K562 (cell line): Measurements from ENCODE around the gene ROBO1. TPM values are rescaled to one million over a fixed set of nuclear protein-coding genes. Genes with fewer than 3 reads are reported as not detected.
A peak's percentile ranks its signal among the peaks of the same experiment; 100 is the strongest.

Experiments used
- ATAC-seq: fragments of 200-7000 bp; cut with Tn5 transposase; 3 replicates; pipeline ENCODE4 v1.9.1; 2020; ENCODE audit warnings: moderate library complexity
- BruUV-seq: library from RNA; stranded (reverse); fragments of 400-500 nt; replicated peaks from 2 replicates; lab custom pipeline; 2021; lab: Mats Ljungman, UMichigan
- CTCF ChIA-PET: fragments of 300-600 bp; formaldehyde crosslinking; extraction: SDS; loops from one replicate; lab custom pipeline; 2021; ENCODE audit warnings: low intra/inter-chr PET ratio; lab: Yijun Ruan, JAX
- POLR2A ChIA-PET: fragments of 300-600, 350-650 bp; sonication (Branson Sonifier 250); formaldehyde crosslinking; extraction: SDS; loops from one replicate; lab custom pipeline; 2021; ENCODE audit warnings: antibody characterized with exemption, inconsistent platforms; lab: Yijun Ruan, JAX
- DNase-seq, 4 experiments: peaks; one replicate each; pipeline versions ENCODE4 v3.0.0 to v3.0.0-alpha.2; 2011 to 2018; ENCODE audit warnings: low spot score in 3 of 4, mixed read lengths in 3 of 4; ENCODE audit errors: extremely low read depth in 1 of 4
- FAIRE-seq: peaks from 2 replicates; lab custom pipeline; 2011; peaks lifted over from hg19 to GRCh38; lab: Jason Lieb, UNC
- H2AFZ ChIP-seq: 2 replicates; pipeline ENCODE4 v1.6.0; 2011; ENCODE audit warnings: low read depth, low read length, control low read depth, inconsistent platforms
- H3K27ac ChIP-seq: fragments of 200-600 bp; 3 replicates; pipeline ENCODE4 v1.8.0; 2011; ENCODE audit warnings: low read depth, mild to moderate bottlenecking, control low read depth, inconsistent platforms, low read length, moderate library complexity, mixed read lengths; ENCODE audit errors: extremely low read depth
- H3K27me3 ChIP-seq, 2 experiments: fragments of 300-600 bp in 1 of 2; 2 replicates in 1 of 2; 3 replicates in 1 of 2; pipeline versions ENCODE4 v1.6.0 to v1.8.0; 2011; ENCODE audit warnings: inconsistent platforms in 2 of 2, low read length in 2 of 2, mild to moderate bottlenecking in 1 of 2, mixed read lengths in 1 of 2, moderate library complexity in 1 of 2; ENCODE audit not compliant: control insufficient read depth in 2 of 2, insufficient read depth in 2 of 2
- H3K36me3 ChIP-seq: fragments of 300-600 bp; 3 replicates; pipeline ENCODE4 v1.8.0; 2011; ENCODE audit warnings: mild to moderate bottlenecking, low read length, inconsistent platforms; ENCODE audit not compliant: control insufficient read depth, insufficient read depth
- H3K4me1 ChIP-seq, 2 experiments: fragments of 200-600 bp in 1 of 2; replicated peaks in 1 of 2; 2 replicates in 1 of 2; 3 replicates in 1 of 2; pipeline versions ENCODE4 v1.5.1 to v1.8.0; 2011; ENCODE audit warnings: inconsistent platforms in 2 of 2, low read length in 2 of 2, mild to moderate bottlenecking in 1 of 2, mixed read lengths in 1 of 2, moderate library complexity in 1 of 2; ENCODE audit not compliant: control insufficient read depth in 2 of 2, insufficient read depth in 2 of 2
- H3K4me2 ChIP-seq: 2 replicates; pipeline ENCODE4 v1.6.1; 2011; ENCODE audit warnings: low read length, control low read depth, inconsistent platforms, mixed read lengths; ENCODE audit not compliant: insufficient read depth
- H3K4me3 ChIP-seq: fragments of 200-600 bp; sonication (generic), shearing (Covaris generic); 2 replicates; pipeline ENCODE4 v1.5.1; 2016; ENCODE audit warnings: control low read depth, inconsistent platforms
- H3K79me2 ChIP-seq: fragments of 200-600 bp; 3 replicates; pipeline ENCODE4 v1.8.0; 2011; ENCODE audit warnings: low read length, inconsistent platforms; ENCODE audit not compliant: control insufficient read depth, insufficient read depth
- H3K9ac ChIP-seq, 2 experiments: 2 replicates each; pipeline versions ENCODE4 v1.6.0 to v1.6.1; 2011; ENCODE audit warnings: low read depth in 2 of 2, low read length in 2 of 2, control low read depth in 1 of 2, inconsistent platforms in 1 of 2, mild to moderate bottlenecking in 1 of 2, mixed read lengths in 1 of 2; ENCODE audit not compliant: insufficient read depth in 1 of 2
- H3K9me1 ChIP-seq: one replicate; pipeline ENCODE4 v1.6.0; 2011; ENCODE audit warnings: inconsistent platforms, mild to moderate bottlenecking, low read length, moderate library complexity; ENCODE audit not compliant: control insufficient read depth, insufficient read depth
- H3K9me3 ChIP-seq: replicated peaks from 2 replicates; pipeline ENCODE4 v1.5.1; 2011; ENCODE audit warnings: low read depth, low read length, inconsistent platforms; ENCODE audit not compliant: control insufficient read depth, insufficient read depth
- H4K20me1 ChIP-seq: replicated peaks from 2 replicates; pipeline ENCODE4 v1.6.1; 2011; ENCODE audit warnings: low read length, inconsistent platforms, mixed read lengths; ENCODE audit not compliant: control insufficient read depth, insufficient read depth
- KAT7 ChIP-seq: sonication (generic); formaldehyde crosslinking; IDR thresholded peaks from 2 replicates; pipeline ENCODE4 v1.8.0; 2022; ENCODE audit warnings: missing genetic modification reagents, mild to moderate bottlenecking, borderline replicate concordance
- MAFF ChIP-seq: IDR thresholded peaks from 2 replicates; pipeline ENCODE4 v1.6.1; 2012; ENCODE audit warnings: low read length, improper control_type of control experiment
- MAFG ChIP-seq: fragments of 450-650 bp; conservative IDR thresholded peaks from 2 replicates; pipeline ENCODE4 v1.6.1; 2016; ENCODE audit warnings: missing genetic modification characterization, missing compliant biosample characterization
- MED1 ChIP-seq: sonication (generic); formaldehyde crosslinking; IDR thresholded peaks from 2 replicates; pipeline ENCODE4 v1.8.1; 2023; ENCODE audit warnings: missing genetic modification reagents, borderline replicate concordance
- NFXL1 ChIP-seq: fragments of 450-650 bp; formaldehyde crosslinking; IDR thresholded peaks from 2 replicates; pipeline ENCODE4 v1.4.0; 2021; ENCODE audit warnings: mild to moderate bottlenecking
- OTX1 ChIP-seq: fragments of 450-650 bp; formaldehyde crosslinking; IDR thresholded peaks from 2 replicates; pipeline ENCODE4 v1.4.0; 2022; ENCODE audit warnings: mild to moderate bottlenecking
- RAD21 ChIP-seq, 2 experiments: fragments of 250-450 bp in 1 of 2; fragments of 450-650 bp in 1 of 2; sonication (Bioruptor Pico) in 1 of 2; formaldehyde crosslinking in 1 of 2; IDR thresholded peaks in 1 of 2; conservative IDR thresholded peaks in 1 of 2; 2 replicates each; pipeline versions ENCODE4 v1.4.0 to v1.8.0; 2020 to 2022; ENCODE audit warnings: mild to moderate bottlenecking in 2 of 2, moderate library complexity in 1 of 2
- SMC3 ChIP-seq: conservative IDR thresholded peaks from 2 replicates; pipeline ENCODE4 v1.6.1; 2011; ENCODE audit warnings: low read depth, low read length, improper control_type of control experiment; ENCODE audit not compliant: insufficient read depth
- TEAD4 ChIP-seq, 2 experiments: sonication (generic) in 1 of 2; formaldehyde crosslinking in 1 of 2; IDR thresholded peaks; 2 replicates each; pipeline versions ENCODE4 v1.6.1 to v1.8.0; 2012 to 2022; ENCODE audit warnings: borderline replicate concordance in 1 of 2, inconsistent platforms in 1 of 2, low read length in 1 of 2, mild to moderate bottlenecking in 1 of 2, missing genetic modification reagents in 1 of 2
- ZC3H11A ChIP-seq: IDR thresholded peaks from 2 replicates; pipeline ENCODE4 v1.6.1; 2012; ENCODE audit warnings: low read depth, low read length, improper control_type of control experiment
- ZNF12 ChIP-seq: sonication (generic); formaldehyde crosslinking; IDR thresholded peaks from 2 replicates; pipeline ENCODE4 v1.4.0; 2020; ENCODE audit warnings: mild to moderate bottlenecking, missing genetic modification reagents
- WGBS: fragments of 100-300 bp; shearing (Covaris generic); methylation state at CpG from one replicate; pipeline ENCODE4 v1.1.6; 2016; ENCODE audit warnings: low coverage, mixed read lengths; ENCODE audit not compliant: insufficient coverage; ENCODE audit errors: missing lambda C conversion rate; 5-methylcytosine and 5-hydroxymethylcytosine counted together
- in situ Hi-C: fragments of 300-500 bp; cut with MboI; formaldehyde crosslinking; loops from 4 replicates; pipeline ENCODE4 v1.15.0; 2018; ENCODE audit warnings: inconsistent platforms, mixed read lengths
- intact Hi-C: fragments of 100-400 bp; cut with micrococcal nuclease; formaldehyde crosslinking; loops from 2 replicates; pipeline ENCODE4 v1.14.2; 2022
- polyA plus RNA-seq, 8 experiments: library from polyadenylated mRNA; depleted of rRNA in 4 of 8; stranded (reverse) in 5 of 8; unstranded in 3 of 8; fragments of >200 nt; fragmentation: Nextera tagmentation in 2 of 8; fragmentation: Illumina TruSeq in 1 of 8; extraction: Ambion mirVana in 2 of 8; extraction: Trizol in 1 of 8; gene quantifications; 2 replicates each; pipeline versions ENCODE4 v1.2.1 to v1.2.3, GENCODE V29; 2011 to 2014; ENCODE audit warnings: inconsistent platforms in 1 of 8, missing spikeins in 1 of 8
- total RNA-seq, 7 experiments: library from RNA; depleted of rRNA in 6 of 7; stranded (reverse); fragments of >200 nt in 6 of 7; fragmentation: Illumina TruSeq in 2 of 7; extraction: Trizol in 2 of 7; gene quantifications; 2 replicates each; pipeline versions ENCODE4 v1.2.1 to v1.2.3, GENCODE V29; 2011 to 2021; ENCODE audit warnings: low replicate concordance in 1 of 7
- TF ChIP-seq, protein P1 (sequence below): sonication (generic); formaldehyde crosslinking; IDR thresholded peaks from 2 replicates; pipeline ENCODE4 v1.8.1; 2023; ENCODE audit warnings: mild to moderate bottlenecking, missing genetic modification reagents

The ROBO1 gene
- total and polyA plus RNA-seq, 9 of the 15 experiments (the other 6 are each of a cell fraction or from before 2014, with no cell fraction given): 0.01 to 0.53 (median 0.17) TPM; not detected in 5

DNA sequence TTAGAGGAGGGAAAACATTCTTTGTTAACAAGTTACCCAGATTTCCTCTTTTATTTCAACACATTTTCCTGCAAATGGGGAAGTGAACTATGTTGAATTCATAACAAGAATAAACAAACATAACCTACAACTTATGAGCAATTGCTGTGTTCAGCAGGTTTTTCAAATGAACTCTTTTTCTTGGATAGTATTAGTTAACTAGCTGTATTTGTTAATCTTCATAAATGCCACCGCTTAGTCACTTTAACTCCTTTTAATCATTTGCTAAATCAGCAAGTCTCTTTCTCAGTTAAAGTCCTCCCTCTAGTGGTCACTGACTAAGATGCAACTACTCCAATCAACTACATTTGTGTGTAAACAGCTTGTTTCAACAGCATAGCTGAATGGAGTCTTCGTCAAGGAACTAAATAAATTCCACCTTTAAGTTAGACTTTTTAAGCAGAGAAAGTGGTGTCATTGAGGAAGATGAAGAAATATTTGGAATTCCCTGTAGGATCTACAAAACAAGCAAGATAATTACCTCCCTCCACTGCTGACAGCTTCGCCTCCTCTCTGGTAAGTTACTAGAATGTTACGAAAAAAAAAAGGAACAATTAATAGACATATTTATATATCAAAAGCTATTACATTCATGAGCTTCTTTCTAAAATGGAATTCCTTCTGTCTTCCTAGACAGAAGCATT, 1122.0 kb downstream of the ROBO1 start (continued):
- TF ChIP-seq, protein P1, sequence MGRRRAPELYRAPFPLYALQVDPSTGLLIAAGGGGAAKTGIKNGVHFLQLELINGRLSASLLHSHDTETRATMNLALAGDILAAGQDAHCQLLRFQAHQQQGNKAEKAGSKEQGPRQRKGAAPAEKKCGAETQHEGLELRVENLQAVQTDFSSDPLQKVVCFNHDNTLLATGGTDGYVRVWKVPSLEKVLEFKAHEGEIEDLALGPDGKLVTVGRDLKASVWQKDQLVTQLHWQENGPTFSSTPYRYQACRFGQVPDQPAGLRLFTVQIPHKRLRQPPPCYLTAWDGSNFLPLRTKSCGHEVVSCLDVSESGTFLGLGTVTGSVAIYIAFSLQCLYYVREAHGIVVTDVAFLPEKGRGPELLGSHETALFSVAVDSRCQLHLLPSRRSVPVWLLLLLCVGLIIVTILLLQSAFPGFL: no peak
- TF ChIP-seq MAFF (peak; percentile 85), OTX1 (CRISPR knock-in tag) (no peak), ZNF12 (CRISPR knock-in tag) (no peak), RAD21 (CRISPR knock-in tag; conservative IDR thresholded peaks at IDR 0.05 in 1 of 2, IDR thresholded peaks at IDR 0.05 in 1 of 2) (peak; percentile 61 to 77), SMC3 (0 out of 2 replicates have a peak, but pooled peaks have one; percentile 33), MAFG (tag) (peak; percentile 78)

DNA sequence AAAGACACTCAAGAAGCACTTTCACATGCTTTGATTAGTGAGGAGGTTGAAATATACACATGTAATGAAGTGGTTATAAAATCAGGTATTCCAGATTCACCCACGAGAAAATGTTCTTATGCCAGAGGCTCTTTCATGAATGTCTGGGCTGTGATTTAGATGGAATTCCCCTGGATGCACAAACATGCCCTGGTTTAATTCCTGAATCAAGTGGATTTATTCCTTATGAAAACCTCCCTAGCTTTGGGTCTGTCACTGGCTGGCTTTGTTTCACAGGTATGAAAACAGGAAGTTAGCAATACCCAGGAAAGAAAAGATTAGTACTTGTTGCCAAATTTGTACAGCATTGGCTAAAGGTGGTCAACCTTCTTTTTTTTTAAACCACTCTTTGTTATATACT, 1123.0 kb downstream of the ROBO1 start:
- CTCF ChIA-PET: no interaction called here
- H3K9ac ChIP-seq: no peak overlapping the region
- intact Hi-C loops: loop anchor here (5.0 to 10.0 kb wide), 2 partner anchors 1300 to 1608 kb away; no protein-coding TSS in a partner anchor
- 0% methylated on average over 1 of the region's 1 CpG for WGBS
- H3K27me3 ChIP-seq: no peaks in the 10 kb centered on the region
- no peaks in the 10 kb centered on the region for H3K9me3 ChIP-seq
- TF ChIP-seq NFXL1 (CRISPR knock-in tag) (no peak), TEAD4 (IDR thresholded peaks at IDR 0.05; ENCODE audit: low read length) (no peak), TEAD4 (CRISPR knock-in tag; IDR thresholded peaks at IDR 0.05; ENCODE audit: borderline replicate concordance) (no peak), ZC3H11A (no peak), KAT7 (CRISPR knock-in tag) (no peak), MED1 (CRISPR knock-in tag) (no peak)
- no peak overlapping the region for H2AFZ ChIP-seq
- H3K4me3 ChIP-seq: no peak overlapping the region
- no peaks in the 10 kb centered on the region for H3K9me1 ChIP-seq
- BruUV-seq: no TSS peak
- FAIRE-seq (no peak), ATAC-seq (no peak), DNase-seq (no peak)
- H3K36me3 ChIP-seq: no peaks in the 10 kb centered on the region
- no peak overlapping the region for H3K27ac ChIP-seq
- H4K20me1 ChIP-seq: no peaks in the 10 kb centered on the region
- H3K4me2 ChIP-seq: no peak overlapping the region
- POLR2A ChIA-PET: no interaction called here
- no peaks in the 10 kb centered on the region for H3K4me1 ChIP-seq
- in situ Hi-C loops: no loop called here
- no peaks in the 10 kb centered on the region for H3K79me2 ChIP-seq
